Neuronal stem cell (in vitro differentiated cells): ENCODE data around the gene EEPD1.
A peak's percentile ranks its signal among the peaks of the same experiment; 100 is the strongest.
"Not testable (repeated sequence)": the region's sequence is repeated elsewhere in the genome, so short reads cannot be mapped to it uniquely, and the experiment has no call there.

Source experiments
- DNase-seq: peaks from one replicate; pipeline ENCODE4 v3.0.0-alpha.2; 2013; ENCODE audit warnings: low spot score
- H2AFZ ChIP-seq: one replicate; pipeline ENCODE4 v1.6.1; 2013; ENCODE audit warnings: mild to moderate bottlenecking, low read length, inconsistent platforms
- H2AK5ac ChIP-seq: 2 replicates; pipeline ENCODE4 v1.6.1; 2013; ENCODE audit warnings: low read depth, mild to moderate bottlenecking, inconsistent platforms, low read length, moderate library complexity, mixed read lengths
- H2BK120ac ChIP-seq: 2 replicates; pipeline ENCODE4 v1.6.1; 2013; ENCODE audit warnings: low read depth, mild to moderate bottlenecking, inconsistent platforms, low read length, moderate library complexity, mixed read lengths
- H2BK12ac ChIP-seq: one replicate; pipeline ENCODE4 v1.6.1; 2013; ENCODE audit warnings: low read length, inconsistent platforms
- H2BK15ac ChIP-seq: 2 replicates; pipeline ENCODE4 v1.6.1; 2013; ENCODE audit warnings: mild to moderate bottlenecking, low read length, inconsistent platforms, mixed read lengths
- H2BK5ac ChIP-seq: one replicate; pipeline ENCODE4 v1.6.1; 2013; ENCODE audit warnings: inconsistent platforms, mild to moderate bottlenecking, low read length, moderate library complexity
- H3K14ac ChIP-seq: one replicate; pipeline ENCODE4 v1.6.1; 2013; ENCODE audit warnings: low read length, inconsistent platforms
- H3K18ac ChIP-seq: 2 replicates; pipeline ENCODE4 v1.6.1; 2013; ENCODE audit warnings: low read length, inconsistent platforms
- H3K23ac ChIP-seq: 2 replicates; pipeline ENCODE4 v1.6.1; 2013; ENCODE audit warnings: low read depth, mild to moderate bottlenecking, mixed read lengths, low read length, inconsistent platforms; ENCODE audit not compliant: poor library complexity
- H3K27ac ChIP-seq: replicated peaks from 3 replicates; pipeline ENCODE4 v1.5.1; 2013; ENCODE audit warnings: low read length, inconsistent platforms
- H3K27me3 ChIP-seq, 3 experiments: 2 replicates each; pipeline ENCODE4 v1.6.1; 2013; ENCODE audit warnings: low read length in 3 of 3, mild to moderate bottlenecking in 2 of 3, inconsistent platforms in 1 of 3, low read depth in 1 of 3, mixed read lengths in 1 of 3, moderate library complexity in 1 of 3; ENCODE audit not compliant: control insufficient read depth in 3 of 3, insufficient read depth in 3 of 3
- H3K36me3 ChIP-seq, 2 donors: replicated peaks in 1 of 2; 2 replicates each; pipeline ENCODE4 v1.6.1; 2013; ENCODE audit warnings: low read length in 2 of 2; ENCODE audit not compliant: control insufficient read depth in 2 of 2, insufficient read depth in 2 of 2
- H3K4ac ChIP-seq: 2 replicates; pipeline ENCODE4 v1.6.1; 2013; ENCODE audit warnings: inconsistent platforms, mild to moderate bottlenecking, low read length, moderate library complexity
- H3K4me1 ChIP-seq, 2 donors: 1 replicate in 1 of 2; 2 replicates in 1 of 2; pipeline ENCODE4 v1.6.1; 2013; ENCODE audit warnings: low read length in 2 of 2, low read depth in 1 of 2; ENCODE audit not compliant: control insufficient read depth in 2 of 2, insufficient read depth in 1 of 2
- H3K4me2 ChIP-seq: one replicate; pipeline ENCODE4 v1.6.1; 2013; ENCODE audit warnings: mild to moderate bottlenecking, low read length, inconsistent platforms; ENCODE audit not compliant: insufficient read depth, poor library complexity, severe bottlenecking
- H3K4me3 ChIP-seq, 2 donors: 2 replicates each; pipeline ENCODE4 v1.5.1; 2013; ENCODE audit warnings: low read length in 2 of 2, mild to moderate bottlenecking in 2 of 2, inconsistent platforms in 1 of 2, moderate library complexity in 1 of 2
- H3K79me1 ChIP-seq: one replicate; pipeline ENCODE4 v1.6.1; 2013; ENCODE audit warnings: low read depth, mild to moderate bottlenecking, inconsistent platforms, low read length, moderate library complexity
- H3K9ac ChIP-seq: one replicate; pipeline ENCODE4 v1.6.1; 2013; ENCODE audit warnings: mild to moderate bottlenecking, low read depth, low read length, inconsistent platforms; ENCODE audit not compliant: poor library complexity
- H3K9me3 ChIP-seq, 2 donors: replicated peaks in 1 of 2; 2 replicates each; pipeline versions ENCODE3 to v1.6.1; 2013; ENCODE audit warnings: low read length in 2 of 2, mild to moderate bottlenecking in 2 of 2, inconsistent platforms in 1 of 2, low read depth in 1 of 2, mixed read lengths in 1 of 2, moderate library complexity in 1 of 2; ENCODE audit not compliant: control insufficient read depth in 2 of 2, insufficient read depth in 1 of 2
- H4K8ac ChIP-seq: one replicate; pipeline ENCODE4 v1.6.1; 2013; ENCODE audit warnings: low read depth, mild to moderate bottlenecking, inconsistent platforms, low read length, moderate library complexity
- H4K91ac ChIP-seq: one replicate; pipeline ENCODE4 v1.6.1; 2013; ENCODE audit warnings: low read length, low read depth, mild to moderate bottlenecking, inconsistent platforms; ENCODE audit not compliant: poor library complexity
- WGBS, 2 donors: extraction: QIAGEN DNeasy Blood & Tissue Kit; methylation state at CpG; one replicate each; pipeline ENCODE4 v1.1.7; 2013; ENCODE audit warnings: missing lambda C conversion rate in 2 of 2, mixed read lengths in 1 of 2; ENCODE audit not compliant: insufficient read length in 2 of 2, insufficient replicate concordance in 1 of 2; ENCODE audit errors: extremely low coverage in 2 of 2; 5-methylcytosine and 5-hydroxymethylcytosine counted together

Gene EEPD1

GRCh38 chr7:36147361-36147760 lies 5.7 kb upstream of the EEPD1 start:
- peak overlapping the region in 1 of 2 donors; percentile 53 for H3K4me3 ChIP-seq
- H4K91ac ChIP-seq = no peak overlapping the region
- no peak overlapping the region for H2BK15ac ChIP-seq
- no peak overlapping the region for H3K18ac ChIP-seq
- no peak for DNase-seq
- no peak overlapping the region for H3K14ac ChIP-seq
- H3K4ac ChIP-seq = no peak overlapping the region
- no peak overlapping the region for H2AK5ac ChIP-seq
- peak overlapping the region; percentile 36 for H2AFZ ChIP-seq
- H3K9ac ChIP-seq = no peak overlapping the region
- H3K23ac ChIP-seq = no peak overlapping the region
- peaks cover 0 to 7% (median 0%) of the 10 kb centered on the region in 3 experiments for H3K27me3 ChIP-seq
- no peak overlapping the region for H2BK120ac ChIP-seq
- H3K9me3 ChIP-seq = peaks cover 0 to 5% of the 10 kb centered on the region in 2 donors
- peaks cover 0 to 4% of the 10 kb centered on the region in 2 donors for H3K4me1 ChIP-seq
- H2BK5ac ChIP-seq = no peak overlapping the region
- H2BK12ac ChIP-seq = no peak overlapping the region
- H3K36me3 ChIP-seq = no peaks in the 10 kb centered on the region
- H4K8ac ChIP-seq = no peak overlapping the region
- H3K4me2 ChIP-seq = no peak overlapping the region
- no peaks in the 10 kb centered on the region for H3K79me1 ChIP-seq
- no CpG with 5 or more reads among the region's 4 CpGs for WGBS, 2 donors
- H3K27ac ChIP-seq = no peak overlapping the region

DNA sequence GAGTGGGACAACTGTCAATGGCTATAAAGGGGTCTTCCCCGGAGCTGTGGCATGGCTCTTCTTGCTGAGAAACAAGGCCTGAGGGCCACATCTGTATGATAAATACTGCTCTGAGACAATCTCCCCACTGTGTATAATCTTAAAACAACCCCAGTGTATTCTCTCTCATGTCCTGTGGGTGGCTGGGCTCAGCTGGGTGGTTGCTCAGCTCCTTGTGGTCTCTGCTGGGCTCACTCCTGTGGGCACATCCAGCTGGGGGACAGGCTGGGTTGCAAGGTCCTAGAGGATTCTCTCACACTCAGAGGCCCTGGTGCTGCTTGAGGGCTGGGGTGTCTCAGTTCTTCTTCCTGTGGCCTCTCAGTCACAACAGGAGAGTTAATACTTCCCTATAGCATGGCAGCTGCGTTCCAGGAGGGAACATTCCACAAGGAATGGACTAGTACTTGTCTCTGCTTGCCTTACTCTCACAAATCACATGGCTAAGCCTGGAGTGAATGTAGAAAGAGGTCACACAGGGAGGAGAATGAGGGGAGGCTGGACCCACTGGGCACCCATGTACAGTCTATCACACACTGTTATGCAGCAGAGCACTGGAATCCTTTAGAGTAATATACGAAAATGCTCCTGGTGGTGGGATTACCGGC lies 4.5 kb upstream of the EEPD1 start:
- Histone ChIP-seq H3K27me3 (peaks cover 0 to 7% (median 2%) of the 10 kb centered on the region in 3 experiments), H2BK5ac (no peak overlapping the region), H3K4ac (no peak overlapping the region), H2AK5ac (no peak overlapping the region), H3K9me3 (peaks cover 0 to 5% of the 10 kb centered on the region in 2 donors), H3K79me1 (no peaks in the 10 kb centered on the region), H3K4me2 (no peak overlapping the region), H3K18ac (no peak overlapping the region), H4K91ac (no peak overlapping the region), H2BK120ac (no peak overlapping the region), H3K23ac (no peak overlapping the region), H3K36me3 (no peaks in the 10 kb centered on the region), H3K4me1 (peaks cover under 1 to 4% of the 10 kb centered on the region in 2 donors), H3K27ac (no peak overlapping the region), H2BK15ac (no peak overlapping the region), H3K14ac (no peak overlapping the region), H3K9ac (no peak overlapping the region), H2AFZ (no peak overlapping the region), H4K8ac (no peak overlapping the region), H3K4me3 (no peak overlapping the region), H2BK12ac (no peak overlapping the region)
- DNase-seq = no peak
- no CpG with 5 or more reads among the region's 4 CpGs for WGBS, 2 donors

GRCh38 chr7:36149240-36149639 lies 3.8 kb upstream of the EEPD1 start:
- not testable (repeated sequence) for H2BK12ac ChIP-seq, H3K9ac ChIP-seq, H3K23ac ChIP-seq, DNase-seq, H3K4me3 ChIP-seq, H3K79me1 ChIP-seq, H2BK120ac ChIP-seq, H3K36me3 ChIP-seq, H4K91ac ChIP-seq, H3K4me1 ChIP-seq, H3K14ac ChIP-seq, H4K8ac ChIP-seq, H3K9me3 ChIP-seq, H2BK5ac ChIP-seq, H2BK15ac ChIP-seq, H3K27me3 ChIP-seq, H2AFZ ChIP-seq, H3K27ac ChIP-seq, H3K4ac ChIP-seq, H2AK5ac ChIP-seq, H3K18ac ChIP-seq, H3K4me2 ChIP-seq
- WGBS, 2 donors = no CpG with 5 or more reads among the region's 2 CpGs

- peaks cover 2 to 12% (median 4%) of the 10 kb centered on the region in 3 experiments for H3K27me3 ChIP-seq
- H3K23ac ChIP-seq = no peak overlapping the region
- no peak overlapping the region for H4K8ac ChIP-seq
- no peak overlapping the region for H2BK15ac ChIP-seq
- H3K18ac ChIP-seq = no peak overlapping the region
- no peak overlapping the region for H2BK12ac ChIP-seq
- H2AK5ac ChIP-seq = no peak overlapping the region
- WGBS, 2 donors = no CpG with 5 or more reads among the region's 8 CpGs
- H3K4me3 ChIP-seq = no peak overlapping the region
- H3K79me1 ChIP-seq = no peaks in the 10 kb centered on the region
- H3K9ac ChIP-seq = no peak overlapping the region
- H2BK5ac ChIP-seq = no peak overlapping the region
- H3K36me3 ChIP-seq = no peaks in the 10 kb centered on the region
- H3K27ac ChIP-seq = no peak overlapping the region
- H3K4ac ChIP-seq = no peak overlapping the region
- H3K4me1 ChIP-seq = peaks cover 4 to 6% of the 10 kb centered on the region in 2 donors
- no peak overlapping the region for H2BK120ac ChIP-seq
- H3K14ac ChIP-seq = no peak overlapping the region
- DNase-seq = no peak
- no peak overlapping the region for H3K4me2 ChIP-seq
- peaks cover 0 to 5% of the 10 kb centered on the region in 2 donors for H3K9me3 ChIP-seq
- H2AFZ ChIP-seq = no peak overlapping the region
- H4K91ac ChIP-seq = no peak overlapping the region
These were observed 3.2 kb upstream of the EEPD1 start for GRCh38 chr7:36149694-36150452.
